HEK293 (cell line): ENCODE data around the gene CAPRIN1.

Experiments used
- SCRT2 ChIP-seq: fragments of 450-650 bp; formaldehyde crosslinking; IDR thresholded peaks from 2 replicates; pipeline ENCODE4 v1.5.1; 2016; ENCODE audit warnings: missing biosample characterization, missing genetic modification characterization
- SETDB1 ChIP-seq: IDR thresholded peaks from one replicate; pipeline ENCODE4 v1.6.1; 2017; ENCODE audit warnings: mild to moderate bottlenecking, low read length, moderate library complexity, mixed read lengths; ENCODE audit not compliant: insufficient read length
- ZNF19 ChIP-seq: fragments of 450-650 bp; formaldehyde crosslinking; IDR thresholded peaks from 2 replicates; pipeline ENCODE4; 2016; ENCODE audit warnings: missing biosample characterization, missing genetic modification characterization, low read depth
- ZNF2 ChIP-seq: fragments of 450-650 bp; formaldehyde crosslinking; IDR thresholded peaks from 2 replicates; pipeline ENCODE4 v1.5.1; 2016; ENCODE audit warnings: missing biosample characterization, missing genetic modification characterization
- ZNF24 ChIP-seq: fragments of 450-650 bp; formaldehyde crosslinking; IDR thresholded peaks from 2 replicates; pipeline ENCODE4 v1.5.1; 2016; ENCODE audit warnings: missing biosample characterization, missing genetic modification characterization
- ZNF561 ChIP-seq: fragments of 450-650 bp; IDR thresholded peaks from 2 replicates; pipeline ENCODE4 v1.5.1; 2018; ENCODE audit warnings: missing biosample characterization, missing genetic modification characterization, borderline replicate concordance
- ZNF623 ChIP-seq: fragments of 450-650 bp; formaldehyde crosslinking; IDR thresholded peaks from 2 replicates; pipeline ENCODE4 v1.5.1; 2016; ENCODE audit warnings: missing biosample characterization, missing genetic modification characterization
- ZNF629 ChIP-seq: fragments of 450-650 bp; formaldehyde crosslinking; IDR thresholded peaks from 2 replicates; pipeline ENCODE4 v1.5.1; 2017; ENCODE audit warnings: missing biosample characterization, missing genetic modification characterization
- ZSCAN30 ChIP-seq: fragments of 450-650 bp; IDR thresholded peaks from 2 replicates; pipeline ENCODE4 v1.5.1; 2018; ENCODE audit warnings: missing biosample characterization, mild to moderate bottlenecking, missing genetic modification characterization, moderate library complexity
- TF ChIP-seq, protein P1 (sequence below): fragments of 450-650 bp; formaldehyde crosslinking; conservative IDR thresholded peaks from 2 replicates; pipeline ENCODE4 v1.5.1; 2016; ENCODE audit warnings: low read depth, missing biosample characterization, missing genetic modification characterization
- TF ChIP-seq, protein P2 (sequence below): sonication (generic); formaldehyde crosslinking; IDR thresholded peaks from 2 replicates; pipeline ENCODE4 v1.8.1; 2022; ENCODE audit warnings: mild to moderate bottlenecking, moderate library complexity, missing genetic modification reagents
- TF ChIP-seq, protein P3 (sequence below): fragments of 450-650 bp; formaldehyde crosslinking; IDR thresholded peaks from 2 replicates; pipeline ENCODE4 v1.5.1; 2016; ENCODE audit warnings: missing biosample characterization, missing genetic modification characterization
- TF ChIP-seq, protein P4 (sequence below): fragments of 450-650 bp; formaldehyde crosslinking; IDR thresholded peaks from 2 replicates; pipeline ENCODE4 v1.5.1; 2016; ENCODE audit warnings: missing biosample characterization, missing genetic modification characterization
- TF ChIP-seq, protein P5 (sequence below): fragments of 450-650 bp; formaldehyde crosslinking; IDR thresholded peaks from 2 replicates; pipeline ENCODE4 v1.5.1; 2017; ENCODE audit warnings: missing biosample characterization, mild to moderate bottlenecking, missing genetic modification characterization, moderate library complexity
- TF ChIP-seq, protein P6 (sequence below): fragments of 450-650 bp; formaldehyde crosslinking; conservative IDR thresholded peaks from 2 replicates; pipeline ENCODE4 v1.5.1; 2016; ENCODE audit warnings: low read depth, missing biosample characterization, missing genetic modification characterization
- TF ChIP-seq, protein P7 (sequence below): fragments of 450-650 bp; formaldehyde crosslinking; IDR thresholded peaks from 2 replicates; pipeline ENCODE4 v1.5.1; 2016; ENCODE audit warnings: missing biosample characterization, missing genetic modification characterization
- TF ChIP-seq, protein P8 (sequence below): fragments of 450-650 bp; IDR thresholded peaks from 2 replicates; pipeline ENCODE4 v1.5.1; 2018; ENCODE audit warnings: missing biosample characterization, missing genetic modification characterization

Gene CAPRIN1

DNA sequence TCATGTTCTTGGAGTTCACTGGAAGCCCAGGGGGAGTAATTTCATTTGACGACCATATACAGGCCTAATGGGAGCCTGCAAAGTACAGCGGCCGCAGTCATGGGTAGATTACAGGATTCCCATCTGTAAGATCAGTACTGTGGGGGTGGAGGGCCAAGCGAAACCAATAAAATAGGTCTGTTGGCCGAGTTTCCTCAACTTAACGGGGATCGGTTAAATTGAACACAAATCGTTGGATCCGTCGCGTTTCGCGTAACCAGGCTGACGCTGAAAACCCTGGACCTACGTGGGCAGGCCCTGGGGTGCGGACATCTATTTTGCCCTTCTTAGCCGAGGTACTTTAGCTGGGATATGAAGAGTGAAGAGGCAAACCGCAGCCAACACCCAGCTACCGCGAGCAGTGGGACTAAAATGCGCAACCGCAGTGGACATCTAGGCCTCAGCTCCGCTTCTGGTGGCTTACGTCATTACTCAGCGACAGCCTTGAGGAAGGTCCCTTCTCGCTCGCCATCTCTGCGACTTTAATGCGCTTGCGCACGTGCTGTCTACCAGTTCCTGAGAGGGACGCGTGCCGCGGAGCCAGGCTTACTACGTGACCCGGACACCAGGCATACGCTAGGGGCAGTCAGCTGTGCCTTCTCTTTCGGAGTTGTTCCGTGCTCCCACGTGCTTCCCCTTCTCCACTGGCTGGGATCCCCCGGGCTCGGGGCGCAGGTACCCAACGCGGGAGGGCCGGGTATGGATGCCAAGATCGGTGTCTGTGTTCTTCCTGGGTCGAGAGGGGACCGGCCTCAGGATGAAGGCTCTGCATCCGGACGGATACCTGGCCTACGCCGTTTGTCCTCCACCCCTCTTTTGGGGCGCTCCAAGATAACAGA lies 53.8 kb downstream of the CAPRIN1 start, which contains the start of gene NAT10 (continued):
- TF ChIP-seq, protein P1, sequence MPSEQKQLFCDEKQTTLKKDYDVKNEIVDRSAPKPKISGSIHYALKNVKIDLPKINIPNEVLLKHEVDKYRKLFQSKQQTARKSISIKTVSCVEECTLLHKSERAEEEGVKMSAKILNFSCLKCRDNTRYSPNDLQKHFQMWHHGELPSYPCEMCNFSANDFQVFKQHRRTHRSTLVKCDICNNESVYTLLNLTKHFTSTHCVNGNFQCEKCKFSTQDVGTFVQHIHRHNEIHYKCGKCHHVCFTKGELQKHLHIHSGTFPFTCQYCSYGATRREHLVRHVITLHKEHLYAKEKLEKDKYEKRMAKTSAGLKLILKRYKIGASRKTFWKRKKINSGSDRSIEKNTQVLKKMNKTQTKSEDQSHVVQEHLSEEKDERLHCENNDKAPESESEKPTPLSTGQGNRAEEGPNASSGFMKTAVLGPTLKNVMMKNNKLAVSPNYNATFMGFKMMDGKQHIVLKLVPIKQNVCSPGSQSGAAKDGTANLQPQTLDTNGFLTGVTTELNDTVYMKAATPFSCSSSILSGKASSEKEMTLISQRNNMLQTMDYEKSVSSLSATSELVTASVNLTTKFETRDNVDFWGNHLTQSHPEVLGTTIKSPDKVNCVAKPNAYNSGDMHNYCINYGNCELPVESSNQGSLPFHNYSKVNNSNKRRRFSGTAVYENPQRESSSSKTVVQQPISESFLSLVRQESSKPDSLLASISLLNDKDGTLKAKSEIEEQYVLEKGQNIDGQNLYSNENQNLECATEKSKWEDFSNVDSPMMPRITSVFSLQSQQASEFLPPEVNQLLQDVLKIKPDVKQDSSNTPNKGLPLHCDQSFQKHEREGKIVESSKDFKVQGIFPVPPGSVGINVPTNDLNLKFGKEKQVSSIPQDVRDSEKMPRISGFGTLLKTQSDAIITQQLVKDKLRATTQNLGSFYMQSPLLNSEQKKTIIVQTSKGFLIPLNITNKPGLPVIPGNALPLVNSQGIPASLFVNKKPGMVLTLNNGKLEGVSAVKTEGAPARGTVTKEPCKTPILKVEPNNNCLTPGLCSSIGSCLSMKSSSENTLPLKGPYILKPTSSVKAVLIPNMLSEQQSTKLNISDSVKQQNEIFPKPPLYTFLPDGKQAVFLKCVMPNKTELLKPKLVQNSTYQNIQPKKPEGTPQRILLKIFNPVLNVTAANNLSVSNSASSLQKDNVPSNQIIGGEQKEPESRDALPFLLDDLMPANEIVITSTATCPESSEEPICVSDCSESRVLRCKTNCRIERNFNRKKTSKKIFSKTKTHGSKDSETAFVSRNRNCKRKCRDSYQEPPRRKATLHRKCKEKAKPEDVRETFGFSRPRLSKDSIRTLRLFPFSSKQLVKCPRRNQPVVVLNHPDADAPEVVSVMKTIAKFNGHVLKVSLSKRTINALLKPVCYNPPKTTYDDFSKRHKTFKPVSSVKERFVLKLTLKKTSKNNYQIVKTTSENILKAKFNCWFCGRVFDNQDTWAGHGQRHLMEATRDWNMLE (tag by site-specific recombination) = no peak
- TF ChIP-seq ZNF561 (tag by site-specific recombination) (no peak), ZNF2 (peak; percentile 48; the same call in 1 of the 2 replicates), SETDB1 (no peak), ZNF623 (tag by site-specific recombination) (no peak), ZSCAN30 (tag by site-specific recombination) (peak; percentile 12; the same call in 1 of the 2 replicates), ZNF24 (tag by site-specific recombination) (peak; percentile 69; the same call in 1 of the 2 replicates), SCRT2 (tag by site-specific recombination) (no peak), ZNF629 (peak; percentile 78), ZNF19 (no peak)
- TF ChIP-seq, protein P2, sequence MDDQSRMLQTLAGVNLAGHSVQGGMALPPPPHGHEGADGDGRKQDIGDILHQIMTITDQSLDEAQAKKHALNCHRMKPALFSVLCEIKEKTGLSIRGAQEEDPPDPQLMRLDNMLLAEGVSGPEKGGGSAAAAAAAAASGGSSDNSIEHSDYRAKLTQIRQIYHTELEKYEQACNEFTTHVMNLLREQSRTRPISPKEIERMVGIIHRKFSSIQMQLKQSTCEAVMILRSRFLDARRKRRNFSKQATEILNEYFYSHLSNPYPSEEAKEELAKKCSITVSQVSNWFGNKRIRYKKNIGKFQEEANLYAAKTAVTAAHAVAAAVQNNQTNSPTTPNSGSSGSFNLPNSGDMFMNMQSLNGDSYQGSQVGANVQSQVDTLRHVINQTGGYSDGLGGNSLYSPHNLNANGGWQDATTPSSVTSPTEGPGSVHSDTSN (CRISPR knock-in tag) = peak; percentile 68
- TF ChIP-seq, protein P3, sequence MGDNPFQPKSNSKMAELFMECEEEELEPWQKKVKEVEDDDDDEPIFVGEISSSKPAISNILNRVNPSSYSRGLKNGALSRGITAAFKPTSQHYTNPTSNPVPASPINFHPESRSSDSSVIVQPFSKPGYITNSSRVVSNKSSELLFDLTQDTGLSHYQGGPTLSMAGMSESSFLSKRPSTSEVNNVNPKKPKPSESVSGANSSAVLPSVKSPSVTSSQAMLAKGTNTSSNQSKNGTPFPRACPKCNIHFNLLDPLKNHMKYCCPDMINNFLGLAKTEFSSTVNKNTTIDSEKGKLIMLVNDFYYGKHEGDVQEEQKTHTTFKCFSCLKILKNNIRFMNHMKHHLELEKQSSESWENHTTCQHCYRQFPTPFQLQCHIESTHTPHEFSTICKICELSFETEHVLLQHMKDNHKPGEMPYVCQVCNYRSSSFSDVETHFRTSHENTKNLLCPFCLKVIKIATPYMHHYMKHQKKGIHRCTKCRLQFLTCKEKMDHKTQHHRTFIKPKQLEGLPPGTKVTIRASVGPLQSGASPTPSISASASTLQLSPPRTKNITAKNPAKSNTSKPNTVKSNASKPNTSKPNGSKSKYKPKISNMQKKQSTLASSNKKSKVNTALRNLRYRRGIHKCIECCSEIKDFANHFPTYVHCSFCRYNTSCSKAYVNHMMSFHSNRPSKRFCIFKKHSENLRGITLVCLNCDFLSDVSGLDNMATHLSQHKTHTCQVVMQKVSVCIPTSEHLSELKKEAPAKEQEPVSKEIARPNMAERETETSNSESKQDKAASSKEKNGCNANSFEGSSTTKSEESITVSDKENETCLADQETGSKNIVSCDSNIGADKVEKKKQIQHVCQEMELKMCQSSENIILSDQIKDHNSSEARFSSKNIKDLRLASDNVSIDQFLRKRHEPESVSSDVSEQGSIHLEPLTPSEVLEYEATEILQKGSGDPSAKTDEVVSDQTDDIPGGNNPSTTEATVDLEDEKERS (tag by site-specific recombination) = no peak
- TF ChIP-seq, protein P4, sequence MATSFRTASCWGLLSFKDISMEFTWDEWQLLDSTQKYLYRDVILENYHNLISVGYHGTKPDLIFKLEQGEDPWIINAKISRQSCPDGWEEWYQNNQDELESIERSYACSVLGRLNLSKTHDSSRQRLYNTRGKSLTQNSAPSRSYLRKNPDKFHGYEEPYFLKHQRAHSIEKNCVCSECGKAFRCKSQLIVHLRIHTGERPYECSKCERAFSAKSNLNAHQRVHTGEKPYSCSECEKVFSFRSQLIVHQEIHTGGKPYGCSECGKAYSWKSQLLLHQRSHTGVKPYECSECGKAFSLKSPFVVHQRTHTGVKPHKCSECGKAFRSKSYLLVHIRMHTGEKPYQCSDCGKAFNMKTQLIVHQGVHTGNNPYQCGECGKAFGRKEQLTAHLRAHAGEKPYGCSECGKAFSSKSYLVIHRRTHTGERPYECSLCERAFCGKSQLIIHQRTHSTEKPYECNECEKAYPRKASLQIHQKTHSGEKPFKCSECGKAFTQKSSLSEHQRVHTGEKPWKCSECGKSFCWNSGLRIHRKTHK (tag by site-specific recombination) = no peak
- TF ChIP-seq, protein P5, sequence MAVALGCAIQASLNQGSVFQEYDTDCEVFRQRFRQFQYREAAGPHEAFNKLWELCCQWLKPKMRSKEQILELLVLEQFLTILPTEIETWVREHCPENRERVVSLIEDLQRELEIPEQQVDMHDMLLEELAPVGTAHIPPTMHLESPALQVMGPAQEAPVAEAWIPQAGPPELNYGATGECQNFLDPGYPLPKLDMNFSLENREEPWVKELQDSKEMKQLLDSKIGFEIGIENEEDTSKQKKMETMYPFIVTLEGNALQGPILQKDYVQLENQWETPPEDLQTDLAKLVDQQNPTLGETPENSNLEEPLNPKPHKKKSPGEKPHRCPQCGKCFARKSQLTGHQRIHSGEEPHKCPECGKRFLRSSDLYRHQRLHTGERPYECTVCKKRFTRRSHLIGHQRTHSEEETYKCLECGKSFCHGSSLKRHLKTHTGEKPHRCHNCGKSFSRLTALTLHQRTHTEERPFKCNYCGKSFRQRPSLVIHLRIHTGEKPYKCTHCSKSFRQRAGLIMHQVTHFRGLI = peak; percentile 35; the same call in 1 of the 2 replicates
- TF ChIP-seq, protein P6, sequence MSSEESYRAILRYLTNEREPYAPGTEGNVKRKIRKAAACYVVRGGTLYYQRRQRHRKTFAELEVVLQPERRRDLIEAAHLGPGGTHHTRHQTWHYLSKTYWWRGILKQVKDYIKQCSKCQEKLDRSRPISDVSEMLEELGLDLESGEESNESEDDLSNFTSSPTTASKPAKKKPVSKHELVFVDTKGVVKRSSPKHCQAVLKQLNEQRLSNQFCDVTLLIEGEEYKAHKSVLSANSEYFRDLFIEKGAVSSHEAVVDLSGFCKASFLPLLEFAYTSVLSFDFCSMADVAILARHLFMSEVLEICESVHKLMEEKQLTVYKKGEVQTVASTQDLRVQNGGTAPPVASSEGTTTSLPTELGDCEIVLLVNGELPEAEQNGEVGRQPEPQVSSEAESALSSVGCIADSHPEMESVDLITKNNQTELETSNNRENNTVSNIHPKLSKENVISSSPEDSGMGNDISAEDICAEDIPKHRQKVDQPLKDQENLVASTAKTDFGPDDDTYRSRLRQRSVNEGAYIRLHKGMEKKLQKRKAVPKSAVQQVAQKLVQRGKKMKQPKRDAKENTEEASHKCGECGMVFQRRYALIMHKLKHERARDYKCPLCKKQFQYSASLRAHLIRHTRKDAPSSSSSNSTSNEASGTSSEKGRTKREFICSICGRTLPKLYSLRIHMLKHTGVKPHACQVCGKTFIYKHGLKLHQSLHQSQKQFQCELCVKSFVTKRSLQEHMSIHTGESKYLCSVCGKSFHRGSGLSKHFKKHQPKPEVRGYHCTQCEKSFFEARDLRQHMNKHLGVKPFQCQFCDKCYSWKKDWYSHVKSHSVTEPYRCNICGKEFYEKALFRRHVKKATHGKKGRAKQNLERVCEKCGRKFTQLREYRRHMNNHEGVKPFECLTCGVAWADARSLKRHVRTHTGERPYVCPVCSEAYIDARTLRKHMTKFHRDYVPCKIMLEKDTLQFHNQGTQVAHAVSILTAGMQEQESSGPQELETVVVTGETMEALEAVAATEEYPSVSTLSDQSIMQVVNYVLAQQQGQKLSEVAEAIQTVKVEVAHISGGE (tag by site-specific recombination) = peak; percentile 24; the same call in 1 of the 2 replicates
- TF ChIP-seq, protein P7, sequence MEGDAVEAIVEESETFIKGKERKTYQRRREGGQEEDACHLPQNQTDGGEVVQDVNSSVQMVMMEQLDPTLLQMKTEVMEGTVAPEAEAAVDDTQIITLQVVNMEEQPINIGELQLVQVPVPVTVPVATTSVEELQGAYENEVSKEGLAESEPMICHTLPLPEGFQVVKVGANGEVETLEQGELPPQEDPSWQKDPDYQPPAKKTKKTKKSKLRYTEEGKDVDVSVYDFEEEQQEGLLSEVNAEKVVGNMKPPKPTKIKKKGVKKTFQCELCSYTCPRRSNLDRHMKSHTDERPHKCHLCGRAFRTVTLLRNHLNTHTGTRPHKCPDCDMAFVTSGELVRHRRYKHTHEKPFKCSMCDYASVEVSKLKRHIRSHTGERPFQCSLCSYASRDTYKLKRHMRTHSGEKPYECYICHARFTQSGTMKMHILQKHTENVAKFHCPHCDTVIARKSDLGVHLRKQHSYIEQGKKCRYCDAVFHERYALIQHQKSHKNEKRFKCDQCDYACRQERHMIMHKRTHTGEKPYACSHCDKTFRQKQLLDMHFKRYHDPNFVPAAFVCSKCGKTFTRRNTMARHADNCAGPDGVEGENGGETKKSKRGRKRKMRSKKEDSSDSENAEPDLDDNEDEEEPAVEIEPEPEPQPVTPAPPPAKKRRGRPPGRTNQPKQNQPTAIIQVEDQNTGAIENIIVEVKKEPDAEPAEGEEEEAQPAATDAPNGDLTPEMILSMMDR (tag by site-specific recombination) = peak; percentile 85
- TF ChIP-seq, protein P8, sequence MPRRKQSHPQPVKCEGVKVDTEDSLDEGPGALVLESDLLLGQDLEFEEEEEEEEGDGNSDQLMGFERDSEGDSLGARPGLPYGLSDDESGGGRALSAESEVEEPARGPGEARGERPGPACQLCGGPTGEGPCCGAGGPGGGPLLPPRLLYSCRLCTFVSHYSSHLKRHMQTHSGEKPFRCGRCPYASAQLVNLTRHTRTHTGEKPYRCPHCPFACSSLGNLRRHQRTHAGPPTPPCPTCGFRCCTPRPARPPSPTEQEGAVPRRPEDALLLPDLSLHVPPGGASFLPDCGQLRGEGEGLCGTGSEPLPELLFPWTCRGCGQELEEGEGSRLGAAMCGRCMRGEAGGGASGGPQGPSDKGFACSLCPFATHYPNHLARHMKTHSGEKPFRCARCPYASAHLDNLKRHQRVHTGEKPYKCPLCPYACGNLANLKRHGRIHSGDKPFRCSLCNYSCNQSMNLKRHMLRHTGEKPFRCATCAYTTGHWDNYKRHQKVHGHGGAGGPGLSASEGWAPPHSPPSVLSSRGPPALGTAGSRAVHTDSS = no peak; the same call in 1 of the 2 replicates
